Left lung (tissue), 8 donors: ENCODE measurements around the gene SLC18A3. TPM values are rescaled to one million over a fixed set of nuclear protein-coding genes. Genes with fewer than 3 reads are reported as not detected.

ENCODE experiments used
- polyA plus RNA-seq, 6 donors: library from polyadenylated mRNA; unstranded; fragments of 120-200 nt; gene quantifications; one replicate each; pipeline ENCODE4 v1.2.1, GENCODE V29; 2013; ENCODE audit not compliant: insufficient read length in 6 of 6
- total RNA-seq, 2 donors: library from RNA; stranded (reverse); fragmentation: NEBNext Ultra II Directional; extraction: Animal tissue kit (Norgen Biotek cat#: 25700); gene quantifications; one replicate each; pipeline ENCODE4 v1.2.1, GENCODE V29; 2021
- donor health status: DM: no; HTN: yes; CAD: no.
- donor health status: DM: no; HTN: no; CAD: no.

The SLC18A3 gene
- total and polyA plus RNA-seq, 8 donors, result not detected

Other genes with a start within 250 kb of the SLC18A3 start
- under 1 TPM in 1 of 2 donors, not detected in 1; 0.45 TPM for gene DRGX, start 214.2 kb upstream of the SLC18A3 start, total RNA-seq
- not detected for gene DRGX, start 214.2 kb upstream of the SLC18A3 start, polyA plus RNA-seq
- 10 to 100 TPM; 18.4 to 19.8 TPM for gene ERCC6, start 71.2 kb upstream of the SLC18A3 start, total RNA-seq
- gene ERCC6, start 71.2 kb upstream of the SLC18A3 start, polyA plus RNA-seq, result 10 to 100 TPM; 16.5 to 26.6 (median 18.8) TPM
- gene CHAT, start 3.7 kb downstream of the SLC18A3 start, total RNA-seq, result not detected
- gene CHAT, start 3.7 kb downstream of the SLC18A3 start, polyA plus RNA-seq, result not detected
- not detected for gene C10orf53, start 69.3 kb downstream of the SLC18A3 start, total RNA-seq
- gene C10orf53, start 69.3 kb downstream of the SLC18A3 start, polyA plus RNA-seq, result not detected
- under 1 TPM; 0.39 to 0.58 TPM for gene OGDHL, start 152.0 kb downstream of the SLC18A3 start, total RNA-seq
- 1 to 10 TPM in 1 of 6 donors, under 1 TPM in 5; 0.81 to 1.1 (median 0.89) TPM for gene OGDHL, start 152.0 kb downstream of the SLC18A3 start, polyA plus RNA-seq